ENCODE results near the gene GALM.
A peak's percentile ranks its signal among the peaks of the same experiment; 100 is the strongest.
"Not testable (repeated sequence)": the region's sequence is repeated elsewhere in the genome, so short reads cannot be mapped to it uniquely, and the experiment has no call there.

GALM gene

GRCh38 chr2:38665854-38666555 is at the start of gene GALM:
GALM (plus strand) TSS chr2:38666114; CDS start chr2:38666162, 48 bp downstream.
- DNase-seq (ENCODE audit: low read depth, low spot score), result peak; percentile 95

- no peak for DNase-seq (ENCODE audit: low read depth, low spot score)
Measured at GRCh38 chr2:38617301-38617700, 48.6 kb upstream of the GALM start.

GRCh38 chr2:38619458-38620164 is 46.3 kb upstream of the GALM start:
- DNase-seq (ENCODE audit: low read depth, low spot score), result no peak

GRCh38 chr2:38620282-38620977 is 45.5 kb upstream of the GALM start:
- no peak for DNase-seq (ENCODE audit: low read depth, low spot score)

- DNase-seq (ENCODE audit: low read depth, low spot score), result no peak
Measured at GRCh38 chr2:38621018-38621417, 44.9 kb upstream of the GALM start.

- DNase-seq (ENCODE audit: low read depth, low spot score), result no peak
Measured at GRCh38 chr2:38622210-38622609, 43.7 kb upstream of the GALM start.

GRCh38 chr2:38626326-38627035 is 39.4 kb upstream of the GALM start:
- DNase-seq (ENCODE audit: low read depth, low spot score), result no peak

- no peak for DNase-seq (ENCODE audit: low read depth, low spot score)
Measured at GRCh38 chr2:38627391-38627790, 38.5 kb upstream of the GALM start.

GRCh38 chr2:38629684-38630083 is 36.2 kb upstream of the GALM start:
- no peak for DNase-seq (ENCODE audit: low read depth, low spot score)

- no peak for DNase-seq (ENCODE audit: low read depth, low spot score)
Measured at GRCh38 chr2:38631976-38632375, 33.9 kb upstream of the GALM start.

GRCh38 chr2:38632980-38633379 is 32.9 kb upstream of the GALM start:
- DNase-seq (ENCODE audit: low read depth, low spot score), result no peak

- no peak for DNase-seq (ENCODE audit: low read depth, low spot score)
Measured at GRCh38 chr2:38633895-38634294, 32.0 kb upstream of the GALM start.

- no peak for DNase-seq (ENCODE audit: low read depth, low spot score)
Measured at GRCh38 chr2:38634684-38635083, 31.2 kb upstream of the GALM start.

GRCh38 chr2:38635139-38635538 is 30.8 kb upstream of the GALM start:
- DNase-seq (ENCODE audit: low read depth, low spot score), result no peak

GRCh38 chr2:38636069-38636468 is 29.8 kb upstream of the GALM start:
- DNase-seq (ENCODE audit: low read depth, low spot score), result no peak

GRCh38 chr2:38642373-38643017 is 23.4 kb upstream of the GALM start:
- not testable (repeated sequence) for DNase-seq (ENCODE audit: low read depth, low spot score)

GRCh38 chr2:38643021-38643671 is 22.8 kb upstream of the GALM start:
- no peak for DNase-seq (ENCODE audit: low read depth, low spot score)

GRCh38 chr2:38643683-38644511 is 22.0 kb upstream of the GALM start:
- not testable (repeated sequence) for DNase-seq (ENCODE audit: low read depth, low spot score)

GRCh38 chr2:38648107-38648761 is 17.7 kb upstream of the GALM start:
- DNase-seq (ENCODE audit: low read depth, low spot score), result no peak

All from ELF-1 (cell line).